ENCODE data around the gene MT1H.

DNA sequence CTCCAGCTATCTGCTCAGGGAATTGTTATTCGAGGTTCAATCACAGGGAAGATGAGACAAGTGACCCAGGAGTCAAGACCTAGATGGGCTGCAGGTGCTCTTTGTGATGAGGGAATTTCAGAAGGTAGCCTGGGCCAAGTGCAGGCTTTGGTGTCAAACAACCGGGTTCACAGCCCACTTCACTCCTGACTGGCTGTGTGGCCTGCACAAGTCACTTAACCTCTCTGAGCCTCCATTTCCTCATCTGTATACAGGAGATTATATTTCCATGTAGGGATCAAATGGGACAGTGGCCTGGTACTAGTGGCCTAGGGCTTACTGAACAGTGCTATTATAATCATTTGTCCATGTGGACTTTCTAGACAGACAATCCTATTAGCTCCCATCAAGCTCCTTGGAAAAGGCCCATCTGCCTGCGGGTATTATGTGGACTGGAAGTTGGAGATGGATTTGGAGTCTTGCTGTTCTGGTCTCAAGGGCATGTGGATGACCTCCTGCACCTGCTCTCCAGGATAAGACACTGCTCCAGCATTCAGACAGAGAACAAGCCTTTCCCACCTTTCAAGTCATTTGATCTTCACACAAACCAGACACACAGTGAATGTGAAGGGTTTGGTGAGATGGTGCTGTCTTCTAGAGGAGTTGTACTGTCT is 9.6 kb downstream of the MT1H start:
- TF ChIP-seq, protein P1, sequence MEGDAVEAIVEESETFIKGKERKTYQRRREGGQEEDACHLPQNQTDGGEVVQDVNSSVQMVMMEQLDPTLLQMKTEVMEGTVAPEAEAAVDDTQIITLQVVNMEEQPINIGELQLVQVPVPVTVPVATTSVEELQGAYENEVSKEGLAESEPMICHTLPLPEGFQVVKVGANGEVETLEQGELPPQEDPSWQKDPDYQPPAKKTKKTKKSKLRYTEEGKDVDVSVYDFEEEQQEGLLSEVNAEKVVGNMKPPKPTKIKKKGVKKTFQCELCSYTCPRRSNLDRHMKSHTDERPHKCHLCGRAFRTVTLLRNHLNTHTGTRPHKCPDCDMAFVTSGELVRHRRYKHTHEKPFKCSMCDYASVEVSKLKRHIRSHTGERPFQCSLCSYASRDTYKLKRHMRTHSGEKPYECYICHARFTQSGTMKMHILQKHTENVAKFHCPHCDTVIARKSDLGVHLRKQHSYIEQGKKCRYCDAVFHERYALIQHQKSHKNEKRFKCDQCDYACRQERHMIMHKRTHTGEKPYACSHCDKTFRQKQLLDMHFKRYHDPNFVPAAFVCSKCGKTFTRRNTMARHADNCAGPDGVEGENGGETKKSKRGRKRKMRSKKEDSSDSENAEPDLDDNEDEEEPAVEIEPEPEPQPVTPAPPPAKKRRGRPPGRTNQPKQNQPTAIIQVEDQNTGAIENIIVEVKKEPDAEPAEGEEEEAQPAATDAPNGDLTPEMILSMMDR (conservative IDR thresholded peaks at IDR 0.05), result no peak
- no peak for TF ChIP-seq ZFX (IDR thresholded peaks at IDR 0.05)
